ENCODE measurements around the gene H1-8.
"Not testable (repeated sequence)": the region's sequence is repeated elsewhere in the genome, so short reads cannot be mapped to it uniquely, and the experiment has no call there.

Gene H1-8

GRCh38 chr3:129514110-129514509, 28.9 kb upstream of the H1-8 start (continued):
- TF ChIP-seq ZNF148 (tag by site-specific recombination; IDR thresholded peaks at IDR 0.05; ENCODE audit: borderline replicate concordance) = no peak
- no peak for TF ChIP-seq ZSCAN16 (tag by site-specific recombination; IDR thresholded peaks at IDR 0.05)
- no peak for TF ChIP-seq ZNF292 (tag by site-specific recombination; IDR thresholded peaks at IDR 0.05; ENCODE audit: borderline replicate concordance, low read depth)
- no peak for TF ChIP-seq RBAK (tag by site-specific recombination; IDR thresholded peaks at IDR 0.05)
- TF ChIP-seq ZNF354C (tag by site-specific recombination; IDR thresholded peaks at IDR 0.05; ENCODE audit: borderline replicate concordance, low read depth) = no peak
- TF ChIP-seq ZNF48 (tag by site-specific recombination; IDR thresholded peaks at IDR 0.05) = no peak
- no peak for TF ChIP-seq ZNF473 (tag by site-specific recombination; IDR thresholded peaks at IDR 0.05)
- no peak for TF ChIP-seq ZNF623 (tag by site-specific recombination; IDR thresholded peaks at IDR 0.05)
- TF ChIP-seq ZNF521 (tag by site-specific recombination; IDR thresholded peaks at IDR 0.05) = no peak

- no peaks in the 10 kb centered on the region for H3K9me3 ChIP-seq (ENCODE audit: control insufficient read depth, insufficient read depth, low read depth, low read length)
- no peak overlapping the region for H3K4me3 ChIP-seq (ENCODE audit: low read depth, low read length)
- no peak overlapping the region for H3K27ac ChIP-seq (ENCODE audit: extremely low read depth, low read depth, low read length)
- CTCF ChIA-PET = no interaction called here
- no peaks in the 10 kb centered on the region for H3K4me1 ChIP-seq (ENCODE audit: control insufficient read depth, insufficient read depth, low read length)
- TF ChIP-seq ZNF530 (tag by site-specific recombination; IDR thresholded peaks at IDR 0.05; ENCODE audit: low read depth) (no peak), SP3 (tag by site-specific recombination; IDR thresholded peaks at IDR 0.05) (no peak), ZNF2 (tag by site-specific recombination; IDR thresholded peaks at IDR 0.05) (no peak), ZNF311 (tag by site-specific recombination; IDR thresholded peaks at IDR 0.05; ENCODE audit: borderline replicate concordance) (no peak), ZNF148 (tag by site-specific recombination; IDR thresholded peaks at IDR 0.05; ENCODE audit: borderline replicate concordance) (no peak), ZNF175 (tag by site-specific recombination; IDR thresholded peaks at IDR 0.05) (no peak), PRDM1 (tag by site-specific recombination; IDR thresholded peaks at IDR 0.05) (no peak)
- H3K36me3 ChIP-seq (ENCODE audit: control insufficient read depth in 2 of 2, insufficient read depth in 1 of 2, low read length in 2 of 2) = peaks cover 0 to 12% of the 10 kb centered on the region in 2 experiments; a peak in 1 of 3 replicates
- POLR2A ChIA-PET = no interaction called here
These were observed 28.4 kb upstream of the H1-8 start for GRCh38 chr3:129514563-129514962.

- H3K4me3 ChIP-seq (ENCODE audit: low read depth, low read length); CTCF ChIA-PET; POLR2A ChIA-PET; H3K9me3 ChIP-seq (ENCODE audit: control insufficient read depth, insufficient read depth, low read depth, low read length); H3K4me1 ChIP-seq (ENCODE audit: control insufficient read depth, insufficient read depth, low read length); H3K27ac ChIP-seq (ENCODE audit: extremely low read depth, low read depth, low read length): not testable (repeated sequence)
- peaks cover 0 to 12% of the 10 kb centered on the region in 2 experiments; a peak in 1 of 3 replicates for H3K36me3 ChIP-seq (ENCODE audit: control insufficient read depth in 2 of 2, insufficient read depth in 1 of 2, low read length in 2 of 2)
These were observed 27.7 kb upstream of the H1-8 start for GRCh38 chr3:129515108-129515820.
